GM19238 (cell line): Measurements from ENCODE around the gene CCL14.
A peak's percentile ranks its signal among the peaks of the same experiment; 100 is the strongest.

Experiments
- DNase-seq: peaks from one replicate; pipeline ENCODE4 v3.0.0; 2011; ENCODE audit warnings: low spot score; ENCODE audit not compliant: insufficient read length

CCL14 gene

DNA sequence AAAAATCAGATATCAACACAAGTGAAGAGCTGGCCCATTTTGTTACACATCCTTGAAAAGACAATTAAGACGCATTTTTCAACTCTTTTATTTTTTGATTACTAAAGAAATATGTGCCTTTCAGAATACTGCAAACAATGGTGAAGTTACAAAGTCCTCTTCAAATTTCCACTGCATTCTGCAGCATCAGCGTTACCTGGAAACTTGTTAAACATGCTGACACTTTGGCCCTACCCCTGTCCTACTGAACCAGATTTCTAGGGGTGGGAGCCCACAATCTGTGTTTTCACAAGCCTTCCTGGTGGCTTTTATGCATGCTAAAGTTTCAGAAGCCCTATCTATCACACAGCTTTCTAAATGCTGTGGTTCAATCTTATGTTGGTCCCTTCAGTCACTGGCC is 4.5 kb upstream of the CCL14 start:
- DNase-seq = no peak

DNA sequence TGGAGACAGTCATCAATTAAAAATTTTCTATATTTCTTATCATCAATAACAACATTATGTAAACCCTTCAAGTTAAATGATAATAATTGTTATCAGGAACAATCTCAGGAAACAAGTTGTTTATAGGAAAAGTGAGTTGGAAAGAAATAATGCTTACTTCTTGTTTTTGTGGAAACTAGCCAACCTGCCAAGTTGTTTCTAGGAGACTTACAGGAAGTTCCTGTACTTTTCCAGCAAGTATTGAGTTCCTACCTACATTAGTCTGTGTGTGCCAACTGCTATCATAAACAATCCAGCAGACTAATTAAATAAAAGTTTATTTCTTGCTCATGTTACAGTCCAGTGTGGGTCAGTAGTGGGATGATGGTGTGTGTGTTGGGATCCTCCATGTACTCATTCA is 1.6 kb upstream of the CCL14 start:
- DNase-seq = no peak

DNA sequence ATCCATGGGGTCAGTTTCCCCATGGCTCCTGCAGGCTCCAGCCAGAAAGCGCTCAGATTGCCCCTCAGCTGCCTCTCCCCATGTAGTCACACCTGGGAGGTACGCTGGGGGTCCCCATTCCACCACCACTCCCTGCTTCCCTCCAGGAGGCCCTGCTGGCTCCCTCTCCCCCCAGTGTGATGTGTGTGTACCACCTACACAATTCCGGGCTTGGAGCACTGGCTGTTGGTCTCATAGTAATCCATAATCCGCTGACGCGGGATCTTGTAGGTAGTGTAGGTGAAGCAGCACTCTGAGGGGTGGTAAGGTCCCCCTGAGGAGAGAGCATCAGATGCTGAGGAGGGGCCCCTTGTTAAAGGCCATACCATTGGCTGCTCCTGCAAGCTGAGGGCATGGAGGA is 2.4 kb downstream of the CCL14 start:
- no peak for DNase-seq

DNA sequence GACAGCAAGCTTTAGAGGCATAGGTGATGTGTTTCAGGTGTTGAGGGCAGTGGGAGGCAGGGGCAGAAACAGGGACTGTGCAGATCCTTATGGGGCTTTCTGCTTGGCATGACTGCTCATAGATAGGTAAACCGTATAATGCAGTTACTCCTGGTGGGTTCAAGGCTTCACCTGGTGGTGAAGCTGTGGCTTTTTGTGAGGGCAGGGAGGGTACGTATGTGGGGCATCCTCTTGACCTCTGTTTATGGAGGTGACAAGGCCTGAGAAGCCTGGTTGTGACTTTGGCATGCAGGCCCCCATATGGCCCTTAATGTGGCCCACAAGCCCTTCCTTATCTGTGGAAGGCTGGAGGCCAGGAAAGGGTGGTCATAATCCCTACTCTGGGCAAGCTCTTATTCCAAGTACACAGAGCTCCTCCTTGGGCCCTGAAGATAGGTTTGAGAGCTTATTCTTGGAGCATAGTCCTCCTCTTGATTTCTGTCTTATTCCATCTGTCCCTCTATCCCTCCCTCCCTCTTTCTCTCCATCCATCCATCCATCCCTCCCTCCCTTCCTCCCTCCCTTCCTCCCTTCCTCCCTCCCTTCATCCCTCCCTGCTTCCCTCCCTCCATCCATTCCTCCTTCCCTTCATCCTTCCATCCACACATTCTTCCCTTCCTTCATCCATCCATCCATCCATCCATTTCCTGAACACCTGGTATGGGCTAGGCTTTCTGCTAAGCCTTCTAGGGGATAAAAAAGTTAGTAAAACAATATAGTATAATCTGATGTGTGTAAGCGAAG is 3.9 kb downstream of the CCL14 start:
- no peak for DNase-seq

DNA sequence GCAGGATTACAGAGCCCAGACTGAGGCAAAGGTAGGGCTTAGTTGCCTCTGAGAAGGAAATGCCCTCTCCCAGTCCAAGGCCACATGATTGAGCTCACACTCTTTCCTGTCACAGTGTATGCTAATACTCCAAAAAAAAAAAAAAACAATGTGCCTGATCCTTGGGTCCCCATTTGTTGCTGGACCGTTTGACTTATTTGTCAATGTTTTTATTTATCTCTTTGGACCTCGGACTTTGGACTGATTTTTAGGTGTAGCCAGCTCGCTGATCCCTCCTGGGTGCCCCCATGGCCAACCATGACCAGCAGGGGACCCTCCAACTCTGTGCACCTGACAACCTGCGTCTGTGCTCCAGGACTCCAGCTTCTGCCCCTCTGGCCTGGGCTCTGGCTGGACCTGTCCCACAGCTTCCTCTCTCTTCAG is 4.6 kb downstream of the CCL14 start:
- no peak for DNase-seq

DNA sequence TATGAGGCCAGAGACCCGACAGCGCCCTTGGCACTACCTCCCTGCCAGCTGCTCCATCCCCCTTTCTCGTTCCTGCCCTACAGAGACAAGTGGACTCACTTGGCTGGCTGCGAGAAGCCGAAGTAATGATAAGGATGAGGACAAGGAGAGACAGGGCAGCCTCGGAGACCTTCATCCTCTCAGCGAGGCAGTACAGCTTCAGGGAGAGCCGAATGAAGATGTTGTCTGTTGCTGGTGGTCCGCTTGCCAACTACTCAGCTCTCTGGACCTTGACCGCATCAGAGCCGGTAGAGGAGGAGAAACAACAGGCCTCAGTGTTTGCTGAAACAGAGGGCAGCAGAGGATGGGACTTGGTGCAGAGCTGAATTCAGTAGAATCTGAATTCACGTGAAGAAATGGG is 5.3 kb downstream of the CCL14 start, which contains the start of gene CCL16:
TSS of gene CCL16 (minus strand) at position 252 of the 400 bp plus-strand sequence. CDS start at position 175, 77 bp downstream.
- DNase-seq = no peak

DNA sequence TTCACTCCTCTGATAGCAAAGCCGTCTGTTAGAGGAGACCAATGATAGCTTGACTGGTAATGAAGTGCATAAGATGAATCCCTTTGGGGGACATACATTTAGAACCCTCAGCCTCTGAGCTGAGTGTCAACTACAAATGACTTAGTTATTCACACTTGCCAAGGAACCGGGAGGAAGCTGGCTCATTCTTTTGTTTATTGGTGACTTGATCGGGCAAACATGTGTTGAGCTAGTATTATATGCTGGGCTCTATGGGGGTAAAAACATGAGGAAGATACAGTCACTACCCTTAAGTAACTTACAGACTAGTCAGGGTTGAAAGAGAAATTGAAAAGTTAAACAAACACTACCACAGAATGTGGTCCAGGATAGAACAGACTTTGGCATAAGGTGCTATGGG is 8.2 kb downstream of the CCL14 start:
- no peak for DNase-seq

DNA sequence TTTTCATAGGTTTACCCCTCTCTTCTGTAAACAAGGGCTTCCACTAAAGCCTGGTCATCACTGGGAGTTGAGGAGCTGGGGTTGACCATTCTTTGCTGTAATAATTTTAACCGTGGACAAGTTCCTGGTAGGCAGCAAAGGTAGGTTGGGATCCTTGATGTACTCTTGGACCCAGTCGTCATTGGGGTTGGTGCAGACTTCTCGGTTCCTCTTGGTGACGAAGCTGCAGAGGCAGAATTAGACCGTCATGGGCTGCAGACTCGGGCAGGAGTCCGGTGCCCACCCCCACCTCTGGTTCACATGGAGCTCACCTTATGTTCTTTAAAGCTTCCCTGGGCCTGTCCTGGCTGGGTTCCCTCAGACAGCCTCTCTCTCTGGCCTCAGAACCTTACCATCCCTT is 9.0 kb downstream of the CCL14 start:
- no peak for DNase-seq

DNA sequence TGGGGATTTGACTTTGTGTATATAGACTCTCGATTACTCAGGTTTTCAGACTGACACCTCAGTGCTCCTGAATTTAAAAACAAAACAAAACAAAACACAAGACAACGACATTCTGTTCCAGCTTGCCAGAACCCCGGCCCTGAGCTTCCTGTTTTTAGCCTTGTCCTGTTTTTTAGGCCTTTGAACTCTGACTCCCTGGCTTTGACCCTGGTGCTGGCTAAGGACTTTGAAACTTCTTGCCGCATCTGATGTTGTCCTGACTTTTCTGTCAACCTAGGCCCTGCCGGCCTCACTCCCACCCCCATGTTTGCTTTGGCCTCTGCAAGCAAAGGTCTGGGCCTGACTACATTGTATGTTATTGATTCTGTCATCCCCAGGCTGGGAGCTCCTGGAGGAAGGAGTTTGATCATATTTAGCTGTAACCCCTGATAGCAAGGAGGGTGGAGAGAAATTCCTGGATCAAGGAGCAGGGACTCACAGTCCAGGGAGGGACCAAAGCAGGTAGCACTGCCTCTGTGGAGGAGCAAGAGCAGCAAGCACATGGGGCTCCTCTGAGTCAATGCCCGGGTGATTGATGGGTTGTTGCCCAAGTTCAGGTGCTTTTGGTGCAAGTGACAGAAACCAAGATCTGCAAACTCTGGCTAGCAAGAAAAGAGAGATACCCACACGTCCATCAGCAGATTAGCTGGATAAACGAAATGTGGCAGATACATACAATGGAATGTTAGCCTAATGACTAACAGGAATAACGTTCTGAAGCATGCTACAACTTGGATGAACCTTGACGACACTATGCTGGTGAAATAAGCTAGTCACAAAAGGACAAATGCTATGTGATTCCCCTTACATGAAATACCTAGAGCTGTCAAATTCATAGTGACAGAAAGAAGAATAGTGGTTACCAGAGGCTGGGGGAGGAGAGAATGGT is 12.9 kb downstream of the CCL14 start:
- DNase-seq = no peak

DNA sequence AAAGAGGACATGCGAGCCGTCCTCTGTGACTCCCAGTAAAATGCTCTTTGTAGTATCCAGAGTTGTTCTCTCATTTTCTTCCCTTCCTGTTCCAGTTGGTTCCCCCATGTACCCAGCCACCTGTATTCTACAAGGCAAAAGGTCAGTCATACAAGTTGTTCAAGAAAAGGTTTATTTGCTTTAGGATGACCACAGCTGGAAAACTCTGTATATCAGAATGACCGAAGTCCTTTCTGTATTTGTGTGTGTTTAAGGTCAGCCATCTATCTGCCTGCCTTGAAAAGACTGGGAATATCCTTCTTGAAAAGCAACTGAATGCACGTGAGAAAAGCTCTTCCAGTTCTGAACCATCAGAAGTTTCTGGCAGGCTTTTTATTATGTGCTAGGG is 13.6 kb downstream of the CCL14 start:
- DNase-seq = no peak

DNA sequence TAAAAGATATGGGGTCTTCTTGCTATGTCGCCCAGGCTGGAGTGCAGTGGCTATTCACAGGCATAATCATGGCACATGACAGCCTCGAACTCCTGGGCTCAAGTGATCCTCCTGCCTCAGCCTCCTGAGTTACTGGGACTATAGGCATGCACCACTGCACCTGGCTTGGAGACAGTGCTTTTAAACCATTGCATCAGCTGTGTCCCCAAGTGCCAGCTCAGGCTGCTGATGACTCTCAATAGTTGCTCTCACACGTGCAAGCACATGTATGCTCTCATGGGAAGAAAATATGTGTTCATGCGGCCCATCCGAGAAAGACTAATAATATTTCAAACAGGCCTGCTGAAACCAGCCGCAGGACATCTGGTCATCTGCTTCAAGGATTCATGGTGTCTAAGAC is 14.0 kb downstream of the CCL14 start:
- no peak for DNase-seq

DNA sequence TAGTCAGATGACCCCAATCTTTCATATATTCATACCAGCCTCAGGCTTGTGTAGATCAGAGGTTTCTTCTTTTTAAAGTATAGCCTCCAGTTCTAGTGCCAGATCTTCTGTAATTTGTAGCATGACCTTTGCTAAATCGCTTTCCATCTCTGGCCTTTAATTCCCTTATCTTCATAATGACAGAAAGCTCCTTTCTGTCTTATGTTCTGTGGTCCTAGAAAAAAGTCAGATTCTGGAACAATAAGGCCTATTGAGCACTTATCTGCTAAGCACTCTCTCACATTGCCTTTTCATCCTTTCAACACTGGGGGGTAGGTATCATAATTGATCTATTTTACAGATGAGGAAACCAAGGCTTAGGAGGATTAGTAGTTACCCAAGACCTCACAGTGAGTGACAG is 14.5 kb downstream of the CCL14 start:
- DNase-seq = no peak

DNA sequence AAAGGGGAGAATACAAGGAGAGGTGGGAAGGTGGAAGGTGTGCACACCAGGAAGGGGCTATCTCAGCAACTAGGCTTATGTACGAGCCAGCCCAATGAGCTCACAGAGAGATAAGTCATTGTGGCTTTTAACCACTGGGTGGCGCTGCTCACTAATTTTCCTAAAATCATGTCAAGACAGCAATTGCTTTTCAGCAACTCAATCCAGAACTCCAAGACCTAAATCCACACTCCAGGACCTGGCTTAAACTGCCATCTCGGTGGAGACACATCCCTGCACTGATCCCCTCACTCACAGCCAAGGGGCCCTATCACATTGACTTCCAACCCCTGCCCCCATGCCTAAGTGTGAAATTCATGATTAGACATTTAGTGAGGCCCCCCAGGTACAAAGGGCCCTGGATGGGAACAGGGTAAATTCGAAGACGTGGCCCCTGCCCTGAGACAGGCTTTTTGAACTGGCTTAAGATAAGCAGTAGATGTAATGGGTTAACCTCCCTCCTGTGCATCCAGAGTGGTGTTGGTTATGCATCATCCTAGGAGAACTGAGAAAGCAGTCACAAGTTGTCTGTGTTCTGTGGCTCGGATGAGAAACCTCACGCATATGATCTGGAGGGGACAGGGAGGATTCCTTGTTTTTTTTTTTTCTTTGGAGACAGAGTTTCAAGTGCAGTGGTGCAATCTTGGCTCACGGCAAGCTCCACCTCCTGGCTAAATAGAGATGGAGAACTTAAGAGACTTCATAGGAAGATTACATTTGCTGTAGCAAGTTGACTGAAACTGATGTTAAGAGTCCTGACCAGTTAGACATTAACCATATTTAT is 16.8 kb downstream of the CCL14 start:
- peak; percentile 40 for DNase-seq

DNA sequence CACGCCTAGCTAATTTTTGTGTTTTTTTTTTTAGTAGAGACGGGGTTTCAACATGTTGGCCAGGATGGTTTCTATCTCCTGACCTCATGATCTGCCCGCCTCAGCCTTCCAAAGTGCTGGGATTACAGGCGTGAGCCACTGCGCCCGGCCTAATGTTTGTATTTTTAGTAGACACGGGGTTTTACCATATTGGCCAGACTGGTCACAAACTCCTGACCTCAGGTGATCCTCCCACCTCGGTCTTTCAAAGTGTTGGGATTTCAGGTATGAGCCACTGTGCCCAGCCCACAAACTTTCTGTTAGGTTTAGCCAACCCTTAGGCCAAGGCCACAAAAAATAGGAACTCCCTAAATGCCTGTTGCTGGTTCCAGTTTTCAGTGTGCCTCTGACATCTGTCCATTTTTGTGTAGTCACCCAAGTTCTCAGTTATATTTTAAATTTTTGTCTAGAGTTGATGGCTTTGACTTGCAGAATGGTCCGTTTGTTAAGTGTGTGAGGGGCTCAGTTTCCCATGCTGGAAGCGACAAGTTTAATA is 17.9 kb downstream of the CCL14 start:
- no peak for DNase-seq

DNA sequence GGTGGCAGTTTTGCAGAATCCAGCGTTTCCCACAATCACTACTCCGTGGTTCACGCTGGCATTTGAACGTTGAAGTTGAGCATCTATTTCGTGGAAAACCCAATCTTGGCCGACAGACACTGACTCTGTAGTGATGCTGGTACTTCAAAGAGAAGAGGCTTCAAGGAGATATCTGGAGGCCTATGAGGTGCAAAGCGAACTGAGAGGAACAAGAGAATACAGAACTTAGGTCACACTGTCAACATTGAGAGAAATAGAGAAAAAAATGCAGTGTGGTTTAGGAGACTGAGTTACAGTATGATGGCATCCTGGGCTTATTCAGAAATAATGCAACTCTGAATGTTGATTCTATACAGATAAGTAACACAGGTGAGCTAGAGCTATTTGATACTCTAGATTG is 21.3 kb downstream of the CCL14 start:
- DNase-seq = no peak

DNA sequence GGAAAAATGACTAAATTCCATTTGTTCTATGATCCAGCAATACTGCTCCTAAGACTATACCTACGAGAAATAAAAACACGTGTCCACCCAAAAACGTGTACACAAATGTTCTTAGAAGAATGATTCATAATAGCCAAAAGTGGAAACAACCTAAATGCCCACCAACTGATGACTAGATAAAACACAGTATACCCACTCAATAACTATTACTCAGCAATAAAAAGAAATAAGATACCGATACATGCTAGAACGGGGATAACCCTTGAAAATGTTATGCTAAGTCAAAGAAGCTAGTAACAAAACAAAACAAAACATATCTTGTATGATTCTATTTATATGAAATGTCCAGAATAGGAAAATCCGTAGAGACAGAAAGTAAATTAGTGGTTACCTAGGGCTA is 22.9 kb downstream of the CCL14 start:
- no peak for DNase-seq

DNA sequence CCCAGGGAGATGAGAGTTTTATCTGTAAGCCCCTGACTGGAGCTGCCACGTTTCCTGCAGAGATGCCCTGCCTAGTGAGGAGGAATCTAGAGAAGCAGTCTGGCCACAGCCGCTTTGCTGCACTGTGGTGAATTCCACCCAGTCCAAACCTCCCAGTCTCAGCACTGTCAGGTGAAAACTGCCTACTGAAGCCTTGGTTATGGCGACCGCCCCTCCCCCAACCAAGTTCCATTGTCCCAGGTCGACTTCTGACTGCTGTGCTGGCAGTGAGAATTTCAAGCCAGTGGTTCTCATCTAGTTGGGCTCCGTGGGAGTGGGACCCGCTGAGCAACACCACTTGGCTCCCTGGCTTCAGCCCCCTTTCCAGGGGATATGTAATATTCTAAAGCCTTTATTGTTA is 32.8 kb downstream of the CCL14 start:
- DNase-seq = no peak

DNA sequence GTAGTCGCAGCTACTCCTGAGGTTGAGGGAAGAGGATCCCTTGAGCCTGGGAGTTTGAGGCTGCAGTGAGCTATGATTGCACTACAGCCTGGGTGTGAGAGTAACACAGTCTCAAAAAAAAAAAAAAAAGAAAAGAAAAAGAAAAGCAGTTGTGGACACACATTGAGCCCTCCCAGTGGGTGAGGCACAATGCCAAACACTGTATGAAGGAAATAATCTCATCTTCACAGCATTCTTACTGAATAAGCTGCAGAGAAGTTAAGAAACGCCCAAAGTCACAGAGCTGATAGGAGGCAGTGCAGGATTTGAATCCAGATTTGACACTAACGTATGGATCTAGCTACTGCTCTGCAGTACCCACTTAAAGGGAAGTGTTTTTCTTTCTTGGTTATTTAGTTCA is 37.1 kb downstream of the CCL14 start:
- no peak for DNase-seq

DNA sequence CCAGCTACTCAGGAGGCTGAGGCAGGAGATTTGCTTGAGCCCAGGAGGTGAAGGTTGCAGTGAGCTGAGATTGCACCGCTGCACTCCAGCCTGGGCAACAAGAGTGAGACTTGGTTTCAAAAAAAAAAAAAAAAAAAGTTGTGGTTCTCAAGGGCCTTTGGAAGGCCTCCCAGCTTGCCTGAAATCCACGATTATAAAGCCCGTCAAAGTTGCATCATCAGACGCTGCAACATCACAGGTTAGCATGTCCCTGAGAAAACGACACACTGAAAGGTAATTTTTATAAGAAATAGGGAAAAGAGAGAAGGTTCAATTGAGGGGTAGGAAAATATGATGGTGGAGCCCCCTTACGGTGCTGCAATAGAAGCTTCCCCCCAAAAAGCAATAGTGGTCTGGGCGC is 38.4 kb downstream of the CCL14 start:
- DNase-seq = no peak

DNA sequence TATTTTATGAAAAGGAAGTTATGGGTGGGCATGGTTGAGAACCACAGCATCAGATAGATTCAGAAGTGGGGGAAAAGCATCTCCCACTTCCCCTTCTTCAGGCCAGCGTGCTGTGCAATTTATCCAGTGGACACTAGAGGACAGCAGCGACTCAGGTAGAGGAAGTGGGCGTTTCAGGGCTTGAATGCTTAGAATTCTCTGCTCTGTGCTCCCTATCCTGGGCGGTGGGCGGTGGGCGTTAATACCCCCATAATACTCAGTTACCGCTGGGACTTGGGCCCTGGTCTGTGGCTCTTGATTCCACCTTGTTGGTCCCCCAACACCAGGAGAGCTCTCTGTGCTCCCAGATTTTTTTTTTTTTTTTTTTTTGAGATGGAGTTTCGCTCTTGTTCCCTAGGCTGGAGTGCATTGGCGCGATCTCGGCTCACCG is 39.4 kb downstream of the CCL14 start:
- peak; percentile 25 for DNase-seq

DNA sequence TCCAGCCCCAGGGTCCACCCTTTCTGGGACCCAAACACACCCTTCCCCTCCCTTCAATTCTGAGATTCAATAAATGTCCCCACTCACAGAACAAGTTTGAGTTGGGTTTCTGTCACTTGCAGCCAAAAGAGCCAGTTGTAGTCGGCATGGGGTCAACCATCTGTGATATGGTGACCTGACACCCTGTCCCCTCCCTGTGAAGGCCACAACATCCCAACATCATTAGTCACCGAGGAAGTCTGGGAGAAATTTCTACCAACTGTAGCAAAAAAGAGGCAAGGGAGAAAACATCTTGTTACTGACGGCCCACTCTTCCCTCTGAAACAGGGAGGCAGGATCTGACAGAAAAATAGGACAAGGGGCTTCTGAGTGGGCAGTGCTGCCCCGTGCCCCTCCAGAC is 42.4 kb downstream of the CCL14 start:
- no peak for DNase-seq
